WTC11 (cell line): ENCODE results near the gene PIP4K2A.

Experiments used
- CTCF ChIP-seq: fragments of 200-600 bp; IDR thresholded peaks from 2 replicates; pipeline ENCODE4 v1.8.0; 2022; ENCODE audit warnings: antibody characterized with exemption
- IRF1 ChIP-seq: sonication (generic); formaldehyde crosslinking; IDR thresholded peaks from 2 replicates; pipeline ENCODE4 v1.8.0; 2023; ENCODE audit warnings: missing genetic modification reagents
- MAX ChIP-seq: sonication (generic); formaldehyde crosslinking; IDR thresholded peaks from 2 replicates; pipeline ENCODE4 v1.8.0; 2022; ENCODE audit warnings: mild to moderate bottlenecking, missing genetic modification reagents
- SMAD3 ChIP-seq: sonication (generic); formaldehyde crosslinking; IDR thresholded peaks from 2 replicates; pipeline ENCODE4 v1.8.0; 2022; ENCODE audit warnings: missing genetic modification reagents, mild to moderate bottlenecking, borderline replicate concordance

GRCh38 chr10:22545643-22546042 lies 168.7 kb downstream of the PIP4K2A start:
- TF ChIP-seq CTCF (no peak), MAX (CRISPR knock-in tag) (no peak), SMAD3 (no peak), IRF1 (CRISPR knock-in tag) (no peak)
